HTERT RPE-1 (cell line): ENCODE data around the gene ERC1.

Source experiments
- in situ Hi-C: fragments of 300-500 bp; cut with MboI; formaldehyde crosslinking; loops from 4 replicates; pipeline ENCODE4 v1.14.3; 2020; ENCODE audit warnings: low sequenced_read_pairs

The ERC1 gene

DNA sequence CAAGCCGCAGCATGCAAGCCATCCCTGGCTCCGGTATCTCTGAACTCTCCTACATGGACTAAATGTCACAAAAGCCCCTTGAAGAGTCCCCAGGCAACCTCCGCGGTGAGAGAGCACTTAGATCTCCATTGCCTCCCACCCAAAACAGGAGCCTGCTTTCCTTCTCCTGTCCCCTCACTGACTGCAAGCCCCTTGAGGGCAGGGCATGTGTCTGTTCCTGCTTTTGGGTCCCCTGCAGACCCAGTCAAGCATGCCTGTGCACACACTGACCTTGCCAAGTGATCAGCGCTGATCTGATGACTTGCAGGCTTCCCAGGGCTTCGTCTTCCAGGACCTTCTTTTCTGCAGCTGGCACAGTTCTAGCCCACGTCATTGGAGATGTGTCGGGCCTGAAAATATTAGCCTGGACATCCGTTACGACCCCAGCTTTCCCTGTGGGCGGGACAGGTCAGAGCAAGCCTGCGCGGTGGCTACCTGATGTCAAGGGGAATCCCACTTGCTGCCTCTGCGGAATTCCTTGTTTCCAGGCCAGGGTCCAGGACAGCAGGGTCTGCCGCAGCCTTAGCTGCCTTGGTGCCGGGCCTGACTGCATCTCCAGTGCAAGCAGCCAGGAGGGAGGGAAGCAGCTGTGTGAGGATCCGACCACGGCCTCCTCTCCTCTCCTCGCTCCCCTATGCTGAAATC lies 510.8 kb downstream of the ERC1 start:
- in situ Hi-C loops = no loop called here

DNA sequence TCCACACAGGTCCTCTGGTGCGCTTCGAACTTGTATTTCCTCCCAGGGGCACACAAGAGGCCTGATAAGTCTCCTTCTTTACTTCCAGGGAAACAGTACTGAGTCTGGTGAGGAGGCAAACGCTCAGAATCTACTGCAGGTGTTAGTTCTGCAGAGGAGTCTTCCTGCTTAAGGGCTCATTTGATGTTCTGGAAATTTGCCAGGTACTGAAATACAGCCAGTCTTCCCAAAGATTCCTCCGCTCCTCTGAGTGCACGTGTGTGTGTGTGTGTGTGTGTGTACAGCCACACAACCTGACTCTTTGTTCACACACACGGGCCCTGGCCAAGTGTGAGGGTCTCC lies 511.3 kb downstream of the ERC1 start:
- in situ Hi-C loops = no loop called here

DNA sequence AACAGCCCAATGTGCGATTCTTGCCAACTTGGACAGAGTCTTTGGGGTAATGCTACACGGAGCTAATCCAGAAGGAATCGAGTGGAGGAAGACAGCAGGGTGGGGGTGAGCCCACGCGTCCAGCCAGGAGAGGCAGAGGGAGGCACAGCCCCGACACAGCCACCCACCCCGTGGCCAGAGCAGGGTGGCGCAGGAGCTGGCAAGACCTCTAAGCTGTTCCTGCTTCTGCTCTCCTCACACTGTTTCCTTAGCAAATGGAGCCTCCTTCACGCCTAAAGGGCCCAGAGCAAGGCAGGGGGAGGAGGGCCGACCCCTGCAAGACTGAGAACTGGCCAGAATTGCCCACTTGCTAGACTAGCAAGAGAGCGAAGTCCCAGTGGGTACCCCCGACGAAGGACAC lies 511.8 kb downstream of the ERC1 start:
- in situ Hi-C loops = no loop called here

DNA sequence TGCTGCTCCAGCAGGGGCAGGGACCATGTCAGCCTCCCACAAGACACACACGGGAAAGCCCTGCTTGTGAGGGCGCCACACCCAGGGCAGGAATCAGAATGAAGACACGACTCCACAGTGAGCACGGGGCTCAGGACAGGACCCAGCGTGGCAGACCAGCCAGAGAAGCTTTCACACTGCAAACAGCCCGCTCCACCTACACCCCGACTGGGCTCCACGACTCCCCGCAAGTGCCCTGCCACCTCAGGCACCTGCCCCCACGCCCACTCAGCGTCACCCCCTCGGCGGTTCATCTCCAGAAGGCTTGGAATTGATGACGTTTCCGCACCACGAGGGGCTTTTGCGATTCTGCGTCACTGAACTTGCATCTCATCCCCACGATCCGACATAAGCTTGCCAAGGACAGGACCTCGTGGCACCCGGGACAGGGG lies 512.3 kb downstream of the ERC1 start:
- in situ Hi-C loops = no loop called here

DNA sequence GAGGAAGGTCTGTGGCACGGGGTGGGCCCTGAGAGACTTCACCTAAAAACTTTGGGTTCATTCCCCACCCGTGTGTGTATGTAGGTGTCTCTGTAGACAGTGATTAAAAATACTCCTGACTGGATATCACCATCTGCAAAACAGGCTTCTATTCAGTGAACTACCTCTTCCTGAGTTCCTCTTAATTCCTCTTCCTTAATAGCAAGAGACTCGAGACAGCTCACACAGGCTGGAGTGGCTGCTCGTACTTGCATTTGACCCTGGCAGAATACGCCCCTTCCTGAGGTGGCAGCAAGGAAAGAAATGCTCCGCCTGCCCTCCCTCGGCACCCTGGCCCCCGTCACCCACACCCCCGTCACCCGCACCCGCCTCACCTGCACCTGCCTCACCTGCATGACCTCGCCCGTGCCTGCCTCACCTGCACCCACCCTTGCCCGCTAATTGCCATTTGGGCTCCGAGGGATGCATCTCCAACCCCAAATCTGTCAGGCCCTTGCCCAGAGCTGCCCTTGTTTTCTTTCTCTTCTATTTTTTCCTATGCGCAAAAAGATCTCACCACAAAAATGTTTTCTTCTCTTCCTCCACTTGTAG lies 513.4 kb downstream of the ERC1 start:
- in situ Hi-C loops = no loop called here

DNA sequence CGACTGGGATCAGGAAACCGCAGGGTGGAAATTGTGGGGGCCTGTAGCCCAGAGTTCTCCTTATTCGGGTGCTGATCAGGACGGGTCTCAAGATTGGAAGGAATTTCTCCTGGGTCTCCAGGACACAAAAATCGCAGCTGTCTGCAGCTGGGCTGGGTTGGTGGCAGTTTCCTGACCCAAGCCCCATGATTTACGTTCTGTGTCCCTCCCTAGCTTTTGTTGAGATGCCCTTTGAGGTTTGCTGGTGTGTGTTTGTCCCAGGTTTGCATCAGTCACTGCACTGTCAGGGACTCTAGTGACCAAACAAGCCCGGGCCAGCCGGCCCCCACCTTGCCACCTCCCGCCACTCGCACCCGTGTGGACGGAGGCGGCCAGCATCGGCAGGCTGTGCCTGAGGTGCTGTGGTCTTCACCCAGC lies 513.9 kb downstream of the ERC1 start:
- in situ Hi-C loops = no loop called here

DNA sequence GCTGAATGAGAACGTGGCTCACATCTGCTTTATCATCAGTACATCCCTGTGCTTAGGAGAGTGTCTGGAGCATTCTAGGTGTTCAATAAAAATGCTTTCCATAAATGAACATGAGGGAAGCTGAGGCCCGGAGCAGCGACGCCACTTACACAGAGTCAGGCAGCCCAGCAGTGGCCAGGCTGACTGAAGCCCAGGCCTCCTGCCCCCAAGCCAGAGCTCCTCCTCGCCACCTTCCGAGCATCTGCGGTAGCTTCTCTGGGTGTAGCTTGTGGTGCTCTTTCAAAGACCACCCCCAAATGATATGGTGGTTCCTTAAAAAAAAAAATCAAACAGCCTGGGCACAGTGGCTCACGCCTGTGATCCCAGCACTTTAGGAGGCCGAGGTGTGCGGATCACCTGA lies 514.6 kb downstream of the ERC1 start:
- in situ Hi-C loops = no loop called here

DNA sequence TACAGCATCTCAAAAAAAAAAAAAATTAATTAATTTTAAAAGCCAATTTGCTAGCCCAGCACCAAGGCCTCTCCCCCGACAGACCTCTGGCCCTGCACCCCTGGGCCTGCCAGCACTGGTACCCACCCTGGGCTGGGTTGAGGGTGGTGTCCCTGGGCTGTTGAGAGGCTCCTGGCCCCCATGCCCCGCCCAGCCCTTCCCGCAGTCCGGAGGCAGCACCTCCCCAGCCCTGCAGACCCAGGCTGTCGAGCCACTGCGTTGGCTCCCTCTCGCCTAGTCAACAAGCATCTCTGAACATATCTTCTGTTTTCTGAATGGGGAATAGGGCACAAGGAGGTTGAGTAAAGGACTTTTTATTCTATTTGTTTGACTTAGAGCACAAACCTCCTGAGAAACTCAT lies 516.3 kb downstream of the ERC1 start:
- in situ Hi-C loops = no loop called here

DNA sequence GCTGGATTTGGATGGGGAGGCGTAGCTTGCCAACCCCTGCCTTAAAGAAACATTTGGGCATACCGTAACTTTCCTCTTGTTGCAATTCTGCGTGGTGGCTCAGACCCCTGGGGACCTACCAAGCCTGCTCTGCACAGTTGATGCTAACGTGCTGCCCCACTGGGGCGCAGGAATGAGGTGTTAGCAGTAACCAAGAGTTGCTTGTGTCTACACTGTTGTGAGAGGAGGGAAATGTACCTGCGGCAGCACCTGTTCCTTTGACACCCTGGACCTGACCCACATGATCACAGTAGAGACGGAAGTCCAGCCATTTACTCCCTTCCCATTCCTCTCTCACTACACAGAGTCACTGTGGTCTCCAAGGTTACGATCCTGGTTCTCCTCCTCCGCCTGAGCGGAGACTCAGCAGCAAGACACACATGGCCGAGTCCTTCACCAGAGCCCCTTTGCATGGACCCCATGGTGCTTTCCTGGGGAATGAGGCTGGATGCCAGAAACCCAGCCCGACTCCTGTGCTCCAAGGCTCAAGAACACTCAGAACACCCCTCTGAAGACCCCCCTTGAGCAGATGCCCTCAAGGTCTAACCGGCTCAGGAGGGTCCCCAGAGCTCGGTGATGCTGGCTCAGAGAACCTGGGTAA lies 518.5 kb downstream of the ERC1 start:
- in situ Hi-C loops = no loop called here

DNA sequence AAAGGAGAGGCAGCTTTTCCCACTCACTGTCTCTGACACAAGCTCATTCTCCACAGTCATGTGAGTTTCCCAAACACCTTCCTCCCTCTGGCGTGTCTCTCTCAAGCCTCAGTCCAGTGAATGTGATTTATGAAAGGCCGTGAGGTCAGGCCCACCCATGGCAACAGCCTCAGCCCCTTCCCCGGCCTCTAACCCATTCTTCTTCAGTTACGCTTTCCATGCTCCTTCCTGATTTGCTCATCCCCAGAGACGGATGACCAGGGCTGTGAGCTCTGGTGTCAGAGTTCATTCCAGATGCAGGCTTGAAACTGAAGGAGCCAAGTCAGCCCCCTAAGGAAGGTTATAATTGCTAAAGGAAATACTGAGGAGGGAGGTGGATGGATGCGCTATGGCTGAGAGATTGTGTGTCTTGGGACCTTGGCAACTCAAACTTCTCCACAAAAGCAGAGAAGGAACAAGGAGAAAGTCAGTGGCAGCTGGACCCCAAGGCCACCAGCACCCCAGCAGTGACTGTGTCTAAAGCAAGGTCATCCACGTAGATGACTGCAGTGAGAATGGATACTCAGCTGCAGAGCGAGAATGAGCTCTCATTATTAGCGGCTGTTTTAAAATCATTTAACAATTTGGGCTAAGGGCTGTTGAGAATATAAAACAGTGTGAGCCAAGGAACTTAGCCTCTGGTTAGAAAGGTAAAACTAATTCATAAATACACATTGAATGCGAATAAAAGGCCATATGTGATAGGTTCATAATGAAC lies 519.2 kb downstream of the ERC1 start:
- in situ Hi-C loops = no loop called here

DNA sequence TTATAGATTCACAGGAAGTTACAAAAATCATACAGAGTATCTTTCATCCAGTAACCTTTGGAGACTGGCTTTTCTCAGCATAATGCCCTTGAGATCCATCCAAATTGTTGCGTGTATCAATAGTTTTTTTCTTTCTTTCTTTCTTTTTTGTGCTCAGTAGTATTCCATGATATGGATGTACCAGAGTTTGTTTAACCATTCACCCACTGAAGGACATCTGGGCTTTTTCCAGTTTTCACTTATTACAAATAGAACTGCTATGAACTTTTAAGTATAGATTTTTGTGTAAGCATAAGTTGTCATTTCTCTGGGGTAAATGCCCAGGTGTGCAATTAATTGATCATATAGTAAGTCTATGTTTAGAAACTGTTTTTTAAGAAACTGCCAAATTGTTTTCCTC lies 524.0 kb downstream of the ERC1 start:
- in situ Hi-C loops = no loop called here

DNA sequence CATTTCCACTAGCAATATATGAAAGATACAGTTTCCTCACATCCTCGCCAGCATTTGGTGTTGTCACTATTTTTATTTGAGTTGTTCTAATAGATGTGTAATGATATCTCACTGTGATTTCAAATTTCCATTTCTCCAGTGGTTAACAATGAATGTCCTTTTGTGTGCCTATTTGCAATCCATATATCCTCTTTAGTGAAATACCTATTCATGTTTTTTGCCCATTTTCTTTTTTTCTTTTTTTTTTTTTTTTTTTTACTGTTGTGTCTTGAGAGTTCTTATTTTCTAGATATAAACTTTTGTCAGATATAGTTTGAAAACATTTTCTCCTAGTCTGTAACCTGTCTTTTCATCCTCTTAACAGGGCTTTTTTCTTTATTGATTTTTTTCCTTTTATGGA lies 524.4 kb downstream of the ERC1 start:
- in situ Hi-C loops = no loop called here

DNA sequence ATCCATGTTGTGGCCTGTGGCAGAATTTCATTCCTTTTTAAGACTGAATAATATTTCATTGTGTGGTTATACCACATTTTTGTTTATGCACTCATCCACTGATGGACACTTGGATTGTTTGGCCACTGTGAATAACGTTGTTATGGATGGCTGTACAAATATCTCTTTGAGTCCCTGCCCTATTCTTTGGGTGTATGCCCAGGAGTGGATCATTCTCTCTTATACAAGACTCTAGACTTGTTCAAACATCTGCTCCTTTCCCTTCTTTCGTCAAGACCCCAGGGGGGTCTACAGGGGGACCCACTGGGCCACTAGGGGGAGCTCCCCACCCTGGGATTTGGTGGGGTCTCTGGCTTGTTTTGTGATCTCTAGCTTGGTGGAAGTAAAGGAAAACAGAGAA lies 526.0 kb downstream of the ERC1 start:
- in situ Hi-C loops = no loop called here

DNA sequence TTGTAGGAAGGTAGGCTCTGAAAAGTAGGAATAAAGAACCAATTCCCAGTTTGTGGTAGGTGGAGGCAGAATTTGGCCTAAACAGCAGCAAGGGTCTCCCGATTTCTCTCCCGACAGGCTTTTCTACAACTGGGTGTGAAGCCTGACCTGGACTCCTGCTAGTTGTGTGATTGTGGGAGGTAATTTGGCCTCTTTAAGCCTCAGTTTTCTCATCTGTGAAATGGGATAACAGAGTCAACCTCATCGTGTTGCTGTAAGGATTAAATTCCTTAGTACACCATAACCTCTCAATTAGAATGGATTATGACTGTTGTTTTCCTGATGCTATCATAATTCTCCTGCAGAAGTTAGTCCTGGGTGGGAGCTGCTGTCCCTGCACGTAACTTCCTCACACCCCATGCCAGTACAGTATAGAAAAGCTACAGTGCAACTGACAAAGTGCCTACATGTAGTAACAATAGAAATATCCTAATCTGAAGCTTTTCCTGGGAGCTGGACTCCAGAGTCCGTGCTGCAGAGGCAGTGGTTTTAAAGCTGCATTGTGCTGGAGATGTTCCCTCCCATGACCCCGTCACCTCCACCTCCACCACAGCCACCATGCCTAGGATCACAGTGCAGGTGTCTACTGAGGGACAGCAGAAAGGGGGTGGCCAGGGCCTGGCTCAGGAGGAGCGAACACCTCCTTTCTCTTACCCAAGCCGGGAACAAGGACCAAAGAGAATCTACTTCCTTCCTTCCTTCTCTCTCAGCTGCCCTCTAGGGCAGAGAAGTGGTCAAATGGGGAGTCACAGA lies 526.9 kb downstream of the ERC1 start:
- in situ Hi-C loops = no loop called here

DNA sequence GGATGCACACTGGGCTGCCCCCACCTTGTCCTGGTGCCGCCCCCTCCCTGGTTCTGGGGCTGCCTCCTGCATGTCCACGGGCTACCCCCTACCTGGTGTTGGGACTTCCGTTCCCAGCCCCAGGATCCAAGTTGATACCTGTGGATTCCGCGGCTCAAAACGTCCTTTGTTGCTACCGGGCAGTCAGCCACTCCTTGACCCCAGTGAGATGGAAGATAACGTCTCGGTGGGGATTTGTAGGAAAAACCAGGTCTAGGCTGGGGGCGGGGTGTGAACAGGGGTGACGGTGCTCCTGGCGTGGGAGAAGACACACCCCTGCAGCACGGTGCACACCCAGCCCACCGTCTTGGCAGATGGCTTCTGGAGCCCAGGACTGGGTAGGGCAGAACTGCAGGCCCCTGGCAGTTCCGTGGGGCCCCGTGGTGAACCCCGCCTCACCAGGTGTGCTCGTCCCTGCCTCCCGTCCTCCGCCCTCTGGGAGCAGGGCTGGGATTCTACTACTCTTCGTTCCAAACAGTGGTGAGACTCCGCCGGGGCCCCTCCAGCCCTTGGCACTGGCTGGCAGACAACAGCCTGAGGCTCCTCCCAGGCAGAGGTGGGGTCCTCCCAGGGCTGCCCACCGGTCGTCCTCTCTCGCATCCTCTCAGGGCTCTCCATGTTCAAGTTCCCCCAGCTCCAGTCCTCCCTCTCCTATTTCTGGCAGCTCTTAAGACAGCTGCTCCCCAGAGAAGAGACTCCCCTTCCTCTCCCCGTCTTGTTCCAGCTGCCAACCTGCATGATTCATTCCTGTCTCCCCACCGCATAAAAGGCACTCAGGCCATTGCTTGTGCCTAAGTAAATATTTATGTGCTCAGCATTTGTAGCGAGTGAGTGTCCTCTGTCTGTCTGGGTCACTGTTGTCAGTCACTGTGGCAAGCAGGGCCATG lies 527.8 kb downstream of the ERC1 start:
- in situ Hi-C loops = no loop called here

DNA sequence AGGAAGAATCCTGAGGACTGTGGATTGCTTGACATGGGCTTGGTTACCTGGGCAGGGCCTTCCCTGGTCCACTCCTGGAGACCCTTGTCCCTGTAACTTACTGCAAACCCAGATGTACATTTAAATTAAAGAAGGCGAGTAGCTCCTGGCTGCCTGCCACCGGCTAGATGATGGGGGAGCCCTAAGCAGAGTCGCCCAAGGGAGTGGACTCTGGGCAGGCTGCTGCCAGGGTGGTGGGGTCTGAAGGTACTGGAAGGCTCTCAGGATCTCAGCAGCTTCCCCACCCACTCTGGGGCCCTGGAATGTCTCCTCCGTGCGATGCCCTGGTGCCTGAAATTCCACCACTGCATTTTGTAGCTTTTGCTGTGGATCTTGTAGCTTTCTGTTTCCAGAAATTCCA lies 528.6 kb downstream of the ERC1 start:
- in situ Hi-C loops = no loop called here

DNA sequence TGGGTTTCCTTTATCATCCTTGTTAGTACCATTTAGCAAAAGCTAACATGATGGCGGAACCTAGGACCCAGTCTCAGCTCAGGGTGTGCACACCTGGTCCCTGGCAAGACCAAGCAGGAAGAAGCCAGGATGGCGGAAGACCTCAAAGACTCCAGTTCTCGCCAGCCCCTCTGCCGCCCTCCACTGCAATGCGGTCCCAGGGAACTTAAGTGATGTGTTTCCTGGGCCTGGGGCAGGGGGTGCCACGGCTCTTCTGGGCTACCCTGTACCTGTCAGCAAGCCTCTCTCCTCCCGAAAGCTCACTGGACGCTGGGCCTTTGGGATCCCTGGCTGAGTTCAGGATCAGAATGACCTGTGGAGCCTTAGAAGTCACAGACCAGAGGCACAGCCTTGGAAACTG lies 532.0 kb downstream of the ERC1 start:
- in situ Hi-C loops = no loop called here

DNA sequence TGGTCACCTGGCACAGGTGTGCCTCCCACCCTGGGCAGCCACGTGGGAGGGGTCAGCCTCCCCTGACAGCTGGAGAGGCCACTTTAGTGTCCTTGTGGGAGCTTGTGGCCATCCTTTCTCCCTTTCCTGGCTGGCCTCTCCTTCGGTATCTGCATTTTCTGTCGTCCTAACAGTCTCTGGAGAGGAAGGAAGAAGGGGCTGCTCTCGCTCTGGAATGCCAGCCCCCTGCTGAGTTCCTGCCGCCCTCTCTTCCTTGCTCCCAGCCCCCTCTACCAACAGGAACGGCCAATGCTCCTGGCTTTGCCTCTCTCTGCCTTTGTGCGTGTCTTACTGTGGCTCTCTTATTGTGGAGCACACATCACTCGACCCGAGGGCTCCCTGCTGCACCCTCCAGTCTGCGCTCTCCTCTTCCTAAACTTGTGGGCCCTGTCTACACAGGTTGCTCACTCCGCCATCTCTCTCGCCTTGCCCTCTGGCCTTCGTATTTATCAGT lies 532.6 kb downstream of the ERC1 start:
- in situ Hi-C loops = no loop called here

DNA sequence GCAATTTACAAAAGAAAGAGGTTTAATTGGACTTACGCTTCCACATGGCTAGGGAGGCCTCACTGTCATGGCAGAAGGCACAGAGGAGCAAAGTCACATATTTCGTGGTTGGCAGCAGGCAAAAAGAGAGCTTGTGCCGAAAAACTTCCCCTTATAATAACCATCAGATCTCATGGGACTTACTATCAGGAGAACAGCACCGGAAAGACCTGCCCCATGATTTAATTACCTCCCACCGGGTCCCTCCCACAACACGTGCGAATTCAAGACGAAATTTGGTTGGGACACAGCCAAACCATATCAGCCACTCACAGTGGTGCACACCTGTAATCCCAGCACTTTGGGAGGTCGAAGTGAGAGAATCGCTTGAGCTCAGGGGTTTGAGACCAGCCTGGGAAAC lies 534.8 kb downstream of the ERC1 start:
- in situ Hi-C loops = no loop called here

DNA sequence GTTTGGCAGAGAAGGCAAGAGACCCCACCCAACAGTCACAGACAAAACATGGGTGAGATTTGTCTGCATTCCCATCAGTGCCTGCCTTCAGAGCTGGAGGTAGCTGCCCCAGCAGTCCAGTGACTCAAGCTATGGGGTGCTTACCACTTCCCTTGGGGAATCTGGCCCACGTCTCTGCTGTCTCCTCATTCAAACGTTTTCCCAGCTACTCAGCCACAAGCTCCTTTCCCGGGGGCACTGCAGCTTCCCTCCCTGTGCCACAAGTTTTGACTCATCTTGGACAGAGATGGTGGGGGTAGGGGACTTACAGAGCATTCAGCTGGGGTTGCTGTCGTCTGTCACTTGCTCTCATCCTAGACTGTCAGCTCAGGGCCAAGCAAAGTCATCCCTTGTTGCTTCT lies 536.8 kb downstream of the ERC1 start:
- in situ Hi-C loops = no loop called here
